ENCODE measurements around the gene AMN1. TPM values are rescaled to one million over a fixed set of nuclear protein-coding genes. Genes with fewer than 3 reads are reported as not detected.
"Not testable (repeated sequence)": the region's sequence is repeated elsewhere in the genome, so short reads cannot be mapped to it uniquely, and the experiment has no call there.

Gene AMN1
- total RNA-seq, 1 experiment from 2014 or later, result 1.6 TPM

GRCh38 chr12:31728289-31728916 lies 418 bp downstream of the AMN1 start:
- Histone ChIP-seq H3K4me2 (ENCODE audit: low read depth, low read length, poor library complexity, severe bottlenecking) (peak overlapping the region; percentile 80), H3K4me1 (ENCODE audit: low read length) (peaks cover 14% of the 10 kb centered on the region), H3K27me3 (ENCODE audit: low read length) (no peaks in the 10 kb centered on the region), H3K79me2 (ENCODE audit: low read length) (no peaks in the 10 kb centered on the region), H3K9me2 (replicated peaks; ENCODE audit: insufficient read depth, low read length) (no peaks in the 10 kb centered on the region), H3K4me3 (ENCODE audit: low read length) (peak overlapping the region; percentile 77), H3K27ac (ENCODE audit: low read length) (peak overlapping the region; percentile 28; the same call in 1 of the 2 replicates), H4K20me1 (ENCODE audit: insufficient read depth, low read depth, low read length) (no peaks in the 10 kb centered on the region), H3K9ac (ENCODE audit: low read length) (peak overlapping the region; percentile 75), H3K36me3 (ENCODE audit: insufficient read depth, low read length) (no peaks in the 10 kb centered on the region), H3K9me3 (ENCODE audit: low read length) (no peaks in the 10 kb centered on the region), H2AFZ (ENCODE audit: low read length) (peak overlapping the region; percentile 18)
- DNase-seq, result peak; percentile 68

- Histone ChIP-seq H3K4me3 (ENCODE audit: low read length) (no peak overlapping the region), H3K9me2 (replicated peaks; ENCODE audit: insufficient read depth, low read length) (no peaks in the 10 kb centered on the region), H3K9me3 (ENCODE audit: low read length) (no peaks in the 10 kb centered on the region), H3K79me2 (ENCODE audit: low read length) (no peaks in the 10 kb centered on the region), H3K27me3 (ENCODE audit: low read length) (no peaks in the 10 kb centered on the region), H4K20me1 (ENCODE audit: insufficient read depth, low read depth, low read length) (no peaks in the 10 kb centered on the region), H3K9ac (ENCODE audit: low read length) (no peak overlapping the region), H3K4me1 (ENCODE audit: low read length) (peaks cover 14% of the 10 kb centered on the region), H2AFZ (ENCODE audit: low read length) (no peak overlapping the region), H3K36me3 (ENCODE audit: insufficient read depth, low read length) (no peaks in the 10 kb centered on the region), H3K4me2 (ENCODE audit: low read depth, low read length, poor library complexity, severe bottlenecking) (no peak overlapping the region), H3K27ac (ENCODE audit: low read length) (no peak overlapping the region)
- DNase-seq, result no peak
Measured at GRCh38 chr12:31727192-31727591, 1.6 kb downstream of the AMN1 start.

- H3K27me3 ChIP-seq (ENCODE audit: low read length), result no peaks in the 10 kb centered on the region
- H3K9me2 ChIP-seq (replicated peaks; ENCODE audit: insufficient read depth, low read length), result no peaks in the 10 kb centered on the region
- no peaks in the 10 kb centered on the region for H3K9me3 ChIP-seq (ENCODE audit: low read length)
- H2AFZ ChIP-seq (ENCODE audit: low read length), result no peak overlapping the region
- peaks cover 14% of the 10 kb centered on the region for H3K4me1 ChIP-seq (ENCODE audit: low read length)
- H3K9ac ChIP-seq (ENCODE audit: low read length), result no peak overlapping the region
- no peak overlapping the region for H3K27ac ChIP-seq (ENCODE audit: low read length)
- no peak for DNase-seq
- H3K4me3 ChIP-seq (ENCODE audit: low read length), result no peak overlapping the region
- no peak overlapping the region for H3K4me2 ChIP-seq (ENCODE audit: low read depth, low read length, poor library complexity, severe bottlenecking)
- H3K79me2 ChIP-seq (ENCODE audit: low read length), result no peaks in the 10 kb centered on the region
- no peaks in the 10 kb centered on the region for H3K36me3 ChIP-seq (ENCODE audit: insufficient read depth, low read length)
- H4K20me1 ChIP-seq (ENCODE audit: insufficient read depth, low read depth, low read length), result no peaks in the 10 kb centered on the region
Measured at GRCh38 chr12:31726575-31726974, 2.2 kb downstream of the AMN1 start.

GRCh38 chr12:31724557-31724956 lies 4.3 kb downstream of the AMN1 start:
- Histone ChIP-seq H2AFZ (ENCODE audit: low read length) (no peak overlapping the region), H3K9me3 (ENCODE audit: low read length) (no peaks in the 10 kb centered on the region), H3K9ac (ENCODE audit: low read length) (no peak overlapping the region), H3K4me2 (ENCODE audit: low read depth, low read length, poor library complexity, severe bottlenecking) (no peak overlapping the region), H3K4me1 (ENCODE audit: low read length) (peaks cover 9% of the 10 kb centered on the region), H3K27ac (ENCODE audit: low read length) (no peak overlapping the region), H3K27me3 (ENCODE audit: low read length) (no peaks in the 10 kb centered on the region), H3K36me3 (ENCODE audit: insufficient read depth, low read length) (no peaks in the 10 kb centered on the region), H4K20me1 (ENCODE audit: insufficient read depth, low read depth, low read length) (no peaks in the 10 kb centered on the region), H3K4me3 (ENCODE audit: low read length) (no peak overlapping the region), H3K9me2 (replicated peaks; ENCODE audit: insufficient read depth, low read length) (no peaks in the 10 kb centered on the region), H3K79me2 (ENCODE audit: low read length) (no peaks in the 10 kb centered on the region)
- no peak for DNase-seq

GRCh38 chr12:31722580-31722979 lies 6.2 kb downstream of the AMN1 start:
- Histone ChIP-seq H3K79me2 (ENCODE audit: low read length) (no peaks in the 10 kb centered on the region), H4K20me1 (ENCODE audit: insufficient read depth, low read depth, low read length) (no peaks in the 10 kb centered on the region), H3K9me3 (ENCODE audit: low read length) (no peaks in the 10 kb centered on the region), H3K4me1 (ENCODE audit: low read length) (no peaks in the 10 kb centered on the region), H3K27ac (ENCODE audit: low read length) (no peak overlapping the region), H3K4me2 (ENCODE audit: low read depth, low read length, poor library complexity, severe bottlenecking) (no peak overlapping the region), H3K9me2 (replicated peaks; ENCODE audit: insufficient read depth, low read length) (no peaks in the 10 kb centered on the region), H3K4me3 (ENCODE audit: low read length) (no peak overlapping the region), H3K9ac (ENCODE audit: low read length) (no peak overlapping the region), H3K27me3 (ENCODE audit: low read length) (no peaks in the 10 kb centered on the region), H2AFZ (ENCODE audit: low read length) (no peak overlapping the region), H3K36me3 (ENCODE audit: insufficient read depth, low read length) (no peaks in the 10 kb centered on the region)
- no peak for DNase-seq

- H3K27me3 ChIP-seq (ENCODE audit: low read length); H3K27ac ChIP-seq (ENCODE audit: low read length); H3K4me3 ChIP-seq (ENCODE audit: low read length); H3K9me3 ChIP-seq (ENCODE audit: low read length); H3K4me2 ChIP-seq (ENCODE audit: low read depth, low read length, poor library complexity, severe bottlenecking); DNase-seq; H4K20me1 ChIP-seq (ENCODE audit: insufficient read depth, low read depth, low read length); H3K36me3 ChIP-seq (ENCODE audit: insufficient read depth, low read length); H3K4me1 ChIP-seq (ENCODE audit: low read length); H3K9me2 ChIP-seq (replicated peaks; ENCODE audit: insufficient read depth, low read length); H3K9ac ChIP-seq (ENCODE audit: low read length); H2AFZ ChIP-seq (ENCODE audit: low read length); H3K79me2 ChIP-seq (ENCODE audit: low read length): not testable (repeated sequence)
Measured at GRCh38 chr12:31718542-31719198, 10.2 kb downstream of the AMN1 start.

- H4K20me1 ChIP-seq (ENCODE audit: insufficient read depth, low read depth, low read length); H3K27ac ChIP-seq (ENCODE audit: low read length); H3K79me2 ChIP-seq (ENCODE audit: low read length); H3K4me1 ChIP-seq (ENCODE audit: low read length); DNase-seq; H3K9me3 ChIP-seq (ENCODE audit: low read length); H3K9me2 ChIP-seq (replicated peaks; ENCODE audit: insufficient read depth, low read length); H3K27me3 ChIP-seq (ENCODE audit: low read length); H2AFZ ChIP-seq (ENCODE audit: low read length); H3K4me3 ChIP-seq (ENCODE audit: low read length); H3K36me3 ChIP-seq (ENCODE audit: insufficient read depth, low read length); H3K9ac ChIP-seq (ENCODE audit: low read length); H3K4me2 ChIP-seq (ENCODE audit: low read depth, low read length, poor library complexity, severe bottlenecking): not testable (repeated sequence)
Measured at GRCh38 chr12:31716998-31717397, 11.8 kb downstream of the AMN1 start.

GRCh38 chr12:31715283-31715825 lies 13.5 kb downstream of the AMN1 start:
- no peak overlapping the region for H3K4me3 ChIP-seq (ENCODE audit: low read length)
- no peak overlapping the region for H3K9ac ChIP-seq (ENCODE audit: low read length)
- H3K4me2 ChIP-seq (ENCODE audit: low read depth, low read length, poor library complexity, severe bottlenecking), result peak overlapping the region; percentile 8

More at GRCh38 chr12:31715283-31715825, 13.5 kb downstream of the AMN1 start:
- no peaks in the 10 kb centered on the region for H3K79me2 ChIP-seq (ENCODE audit: low read length)
- peak overlapping the region; percentile 10 for H2AFZ ChIP-seq (ENCODE audit: low read length)
- no peak overlapping the region for H3K27ac ChIP-seq (ENCODE audit: low read length)
- H3K27me3 ChIP-seq (ENCODE audit: low read length), result no peaks in the 10 kb centered on the region
- H3K9me3 ChIP-seq (ENCODE audit: low read length), result no peaks in the 10 kb centered on the region
- peaks cover 7% of the 10 kb centered on the region for H3K4me1 ChIP-seq (ENCODE audit: low read length)
- H3K9me2 ChIP-seq (replicated peaks; ENCODE audit: insufficient read depth, low read length), result no peaks in the 10 kb centered on the region
- H4K20me1 ChIP-seq (ENCODE audit: insufficient read depth, low read depth, low read length), result no peaks in the 10 kb centered on the region
- DNase-seq, result peak; percentile 54
- H3K36me3 ChIP-seq (ENCODE audit: insufficient read depth, low read length), result no peaks in the 10 kb centered on the region
